Renal cortex interstitium (tissue), 11 donors: ENCODE data around the gene PDLIM5. TPM values are rescaled to one million over a fixed set of nuclear protein-coding genes. Genes with fewer than 3 reads are reported as not detected.

ENCODE experiments used
- DNase-seq, 11 donors: peaks; one replicate each; pipeline ENCODE4 v3.0.0-alpha.2; 2013; ENCODE audit warnings: low read depth in 9 of 11, low spot score in 4 of 11; ENCODE audit errors: extremely low read depth in 1 of 11
- polyA plus RNA-seq, 3 donors: library from polyadenylated mRNA; unstranded; fragments of 120-200 nt; gene quantifications; one replicate each; pipeline ENCODE4 v1.2.1, GENCODE V29; 2013; ENCODE audit not compliant: insufficient read length in 3 of 3

PDLIM5 gene
- polyA plus RNA-seq, 3 donors, result 43.1 to 55.7 (median 48.9) TPM

DNA sequence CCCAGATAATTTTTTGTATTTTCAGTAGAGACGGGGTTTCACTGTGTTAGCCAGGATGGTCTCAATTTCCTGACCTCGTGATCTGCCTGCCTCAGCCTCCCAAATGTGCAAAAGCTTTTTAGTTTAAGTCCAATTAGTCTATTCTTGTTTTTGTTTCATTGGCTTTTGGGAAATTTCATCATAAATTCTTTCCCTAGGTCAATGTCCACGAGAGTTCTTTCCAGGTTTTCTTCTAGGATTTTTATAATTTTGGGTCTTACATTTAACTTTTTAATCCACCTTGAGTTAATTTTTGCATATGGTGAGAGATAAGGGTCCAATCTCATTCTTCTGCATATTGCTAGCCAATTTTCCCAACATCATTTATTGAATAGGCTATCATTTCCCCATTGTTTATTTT, 36.3 kb upstream of the PDLIM5 start:
- DNase-seq, result no peak

- no peak for DNase-seq
These were observed 35.4 kb upstream of the PDLIM5 start for GRCh38 chr4:94416335-94416734.

GRCh38 chr4:94416981-94417380, 34.8 kb upstream of the PDLIM5 start:
- no peak for DNase-seq

- DNase-seq, result no peak
These were observed 32.2 kb upstream of the PDLIM5 start for GRCh38 chr4:94419549-94419948.

GRCh38 chr4:94419956-94420355, 31.8 kb upstream of the PDLIM5 start:
- DNase-seq, result no peak

DNA sequence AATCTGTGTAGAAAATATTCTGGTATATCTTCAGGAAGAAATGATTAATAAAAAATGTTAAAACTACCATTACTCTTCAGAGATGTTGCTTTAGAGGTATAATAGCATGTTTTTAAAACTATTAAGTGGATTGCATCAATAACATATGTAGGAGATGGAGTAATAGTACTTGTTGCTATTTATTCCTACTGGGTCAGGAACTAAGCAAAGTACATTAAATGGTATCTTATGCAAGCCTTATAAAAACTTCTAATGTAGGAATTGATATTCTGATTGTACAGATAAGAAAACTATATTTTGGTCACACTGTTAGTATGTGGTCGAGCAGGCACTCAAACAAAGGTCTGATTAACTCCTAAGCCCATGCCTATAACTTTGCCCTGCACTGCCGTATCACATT, 31.4 kb upstream of the PDLIM5 start:
- DNase-seq, result no peak

DNA sequence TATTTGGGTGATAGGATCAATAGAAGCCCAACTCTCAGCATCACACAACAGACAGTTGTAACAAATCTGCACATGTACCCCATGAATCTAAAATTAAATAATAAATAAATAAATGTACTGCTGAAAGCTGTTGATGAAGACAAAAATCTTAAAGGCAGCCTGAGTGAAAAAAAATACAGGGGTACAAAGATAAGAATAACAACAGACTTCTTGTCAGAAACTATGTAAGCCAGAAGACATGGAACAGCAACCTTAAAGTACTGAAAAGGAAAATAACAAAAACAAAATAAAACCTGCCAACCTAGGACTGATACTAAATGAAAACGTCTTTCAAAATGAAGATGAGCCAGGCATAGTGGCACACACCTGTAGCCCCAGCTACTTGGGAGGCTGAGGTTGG, 25.0 kb upstream of the PDLIM5 start:
- DNase-seq, result no peak

GRCh38 chr4:94428884-94429283, 22.9 kb upstream of the PDLIM5 start:
- DNase-seq, result no peak

GRCh38 chr4:94430406-94430805, 21.3 kb upstream of the PDLIM5 start:
- DNase-seq, result no peak

- DNase-seq, result no peak
These were observed 20.4 kb upstream of the PDLIM5 start for GRCh38 chr4:94431388-94431787.

- DNase-seq, result no peak
These were observed 17.2 kb upstream of the PDLIM5 start for GRCh38 chr4:94434505-94434904.

DNA sequence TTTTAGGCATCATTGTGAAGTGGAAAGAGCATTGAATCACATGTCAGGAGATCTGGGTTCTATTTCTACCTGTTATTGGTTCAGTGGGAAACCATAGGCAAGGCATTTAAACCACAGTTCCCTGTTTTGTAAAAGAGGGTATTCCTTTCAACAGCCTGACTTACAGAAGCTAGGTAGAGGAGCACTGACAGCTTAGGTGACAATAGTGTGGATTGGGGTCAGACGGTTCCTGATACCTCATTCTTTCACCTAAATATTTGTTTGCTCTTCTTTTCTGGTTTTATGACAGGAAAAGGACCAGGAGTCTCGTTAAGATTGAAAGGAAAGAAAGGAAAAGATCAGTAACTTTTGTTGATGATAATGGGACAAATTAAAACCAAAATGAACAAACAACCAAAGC, 15.9 kb upstream of the PDLIM5 start:
- no peak for DNase-seq

DNA sequence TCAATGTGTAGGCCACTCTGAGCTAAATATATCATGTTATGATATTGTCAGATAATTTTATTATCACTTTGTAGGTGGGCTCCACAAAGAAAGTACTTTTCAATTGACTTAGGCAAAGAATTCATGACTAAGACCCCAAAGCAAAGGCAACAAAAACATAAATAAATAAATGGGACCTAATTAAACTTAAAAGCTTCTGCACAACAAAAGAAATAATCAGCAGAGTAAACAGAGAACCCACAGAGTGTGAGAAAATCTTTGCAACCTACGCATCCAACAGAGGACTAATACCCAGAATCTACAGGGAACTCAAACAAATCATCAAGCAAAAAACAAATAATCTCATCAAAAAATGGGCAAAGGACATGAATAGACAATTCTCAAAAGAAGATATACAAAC, 15.2 kb upstream of the PDLIM5 start:
- DNase-seq, result no peak

- DNase-seq, result no peak
These were observed 12.1 kb upstream of the PDLIM5 start for GRCh38 chr4:94439606-94440005.

- DNase-seq, result no peak
These were observed 9.9 kb upstream of the PDLIM5 start for GRCh38 chr4:94441838-94442237.

GRCh38 chr4:94442251-94442650, 9.5 kb upstream of the PDLIM5 start:
- no peak for DNase-seq

DNA sequence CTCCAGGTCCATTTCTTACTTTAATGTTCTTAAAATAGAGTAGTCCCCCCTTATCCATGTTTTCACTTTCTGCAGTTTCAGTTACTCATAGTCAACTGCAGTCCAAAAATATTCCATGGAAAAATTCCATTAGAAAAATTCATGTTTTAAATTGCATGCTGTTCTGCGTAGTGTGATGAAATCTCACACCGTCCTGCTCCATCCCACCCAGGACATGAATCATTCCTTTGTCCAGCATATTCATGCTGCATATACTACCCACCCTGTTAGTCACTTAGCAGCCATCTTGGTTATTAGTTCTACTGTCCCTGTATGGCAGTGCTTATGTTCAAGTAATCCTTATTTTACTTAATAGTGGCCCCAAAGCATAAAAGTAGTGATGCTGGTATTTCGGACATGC, 5.4 kb upstream of the PDLIM5 start:
- DNase-seq, result no peak

- DNase-seq, result no peak
These were observed 3.9 kb upstream of the PDLIM5 start for GRCh38 chr4:94447754-94448411.

DNA sequence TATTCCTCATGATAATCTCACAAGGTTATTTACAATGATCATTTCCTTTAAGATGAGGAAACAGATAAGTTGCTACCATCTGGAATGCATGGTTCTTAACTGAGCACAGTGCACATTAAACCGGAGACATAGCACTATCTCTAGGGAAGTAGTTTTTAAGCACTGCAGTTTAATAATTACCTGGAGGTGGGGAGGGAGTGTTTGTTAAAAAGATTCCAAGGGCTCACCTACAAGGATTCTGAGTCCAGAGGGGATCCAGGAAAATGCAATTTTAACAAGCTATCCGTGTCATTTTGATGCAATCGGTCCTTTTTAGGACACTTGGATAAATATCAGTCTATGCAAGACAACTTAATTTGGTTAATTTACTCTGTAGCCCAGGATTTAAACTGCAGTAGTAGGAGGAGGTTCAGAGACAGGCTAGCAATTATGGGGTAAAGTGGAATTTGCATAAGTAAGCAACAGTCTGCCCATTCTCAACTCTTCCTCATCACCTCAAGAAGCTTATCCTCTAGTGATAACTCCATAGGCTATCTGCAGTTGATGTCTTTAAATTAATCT, 2.8 kb upstream of the PDLIM5 start:
- DNase-seq, result no peak

- no peak for DNase-seq
These were observed 569 bp upstream of the PDLIM5 start for GRCh38 chr4:94451051-94451694.
